Keratinocyte (primary cell): ENCODE data around the gene ID3. TPM values are rescaled to one million over a fixed set of nuclear protein-coding genes. Genes with fewer than 3 reads are reported as not detected.

Experiments used
- DNase-seq: peaks from one replicate; pipeline ENCODE4 v3.0.0-alpha.2; 2011; ENCODE audit warnings: low read depth, missing footprints, low spot score
- FAIRE-seq: peaks from 2 replicates; lab custom pipeline; 2011; peaks lifted over from hg19 to GRCh38; lab: Jason Lieb, UNC
- H2AFZ ChIP-seq: 2 replicates; pipeline ENCODE4 v1.6.0; 2012; ENCODE audit warnings: low read length, control low read depth, inconsistent platforms; ENCODE audit not compliant: control insufficient read depth
- H3K27ac ChIP-seq: 2 replicates; pipeline ENCODE4 v1.5.1; 2011; ENCODE audit warnings: low read length; ENCODE audit not compliant: control insufficient read depth, insufficient read depth
- H3K27me3 ChIP-seq: 3 replicates; pipeline ENCODE4 v1.6.0; 2011; ENCODE audit warnings: low read length; ENCODE audit not compliant: control insufficient read depth, insufficient read depth; ENCODE audit errors: extremely low read depth
- H3K36me3 ChIP-seq, 2 experiments: 2 replicates in 1 of 2; 3 replicates in 1 of 2; pipeline ENCODE4 v1.5.1; 2011; ENCODE audit warnings: low read length in 2 of 2, mild to moderate bottlenecking in 1 of 2; ENCODE audit not compliant: control insufficient read depth in 2 of 2, insufficient read depth in 2 of 2; ENCODE audit errors: extremely low read depth in 1 of 2
- H3K4me1 ChIP-seq: 3 replicates; pipeline ENCODE4 v1.5.1; 2011; ENCODE audit warnings: low read length; ENCODE audit not compliant: control insufficient read depth, insufficient read depth; ENCODE audit errors: extremely low read depth
- H3K4me2 ChIP-seq: 3 replicates; pipeline ENCODE4 v1.6.0; 2011; ENCODE audit warnings: low read depth, low read length; ENCODE audit not compliant: control insufficient read depth, insufficient read depth; ENCODE audit errors: extremely low read depth
- H3K4me3 ChIP-seq, 3 experiments: fragments of 200-600 bp in 1 of 3; sonication (generic) in 1 of 3; 2 replicates in 2 of 3; 3 replicates in 1 of 3; pipeline ENCODE4 v1.5.1; 2011 to 2016; ENCODE audit warnings: low read length in 3 of 3, mild to moderate bottlenecking in 3 of 3, control low read depth in 2 of 3, inconsistent platforms in 1 of 3, low read depth in 1 of 3, mixed read lengths in 1 of 3, mixed run types in 1 of 3, moderate library complexity in 1 of 3; ENCODE audit not compliant: control insufficient read depth in 2 of 3, insufficient read depth in 2 of 3; ENCODE audit errors: extremely low read depth in 1 of 3
- H3K79me2 ChIP-seq: 2 replicates; pipeline ENCODE4 v1.6.0; 2012; ENCODE audit warnings: low read length; ENCODE audit not compliant: control insufficient read depth, insufficient read depth
- H3K9ac ChIP-seq: 3 replicates; pipeline ENCODE4 v1.6.0; 2011; ENCODE audit warnings: low read length; ENCODE audit not compliant: control insufficient read depth, insufficient read depth; ENCODE audit errors: extremely low read depth
- H3K9me1 ChIP-seq: 3 replicates; pipeline ENCODE4 v1.6.0; 2011; ENCODE audit warnings: low read length; ENCODE audit not compliant: control insufficient read depth, insufficient read depth; ENCODE audit errors: extremely low read depth
- H3K9me3 ChIP-seq: 2 replicates; pipeline ENCODE4 v1.5.1; 2012; ENCODE audit warnings: low read depth, low read length; ENCODE audit not compliant: control insufficient read depth
- H4K20me1 ChIP-seq: 3 replicates; pipeline ENCODE4 v1.6.0; 2011; ENCODE audit warnings: low read length; ENCODE audit not compliant: control insufficient read depth, insufficient read depth; ENCODE audit errors: extremely low read depth
- CTCF ChIP-seq, 3 experiments: IDR thresholded peaks in 1 of 3; conservative IDR thresholded peaks in 1 of 3; optimal IDR thresholded peaks in 1 of 3; 2 replicates in 2 of 3; 3 replicates in 1 of 3; pipeline versions ENCODE3 to v1.5.1; 2011; ENCODE audit warnings: low read length in 3 of 3, mild to moderate bottlenecking in 3 of 3, moderate library complexity in 2 of 3, control low read depth in 1 of 3, inconsistent platforms in 1 of 3; ENCODE audit not compliant: insufficient read depth in 2 of 3; ENCODE audit errors: extremely low read depth in 1 of 3
- EZH2 ChIP-seq: IDR thresholded peaks from one replicate; pipeline ENCODE4 v1.6.1; 2012; ENCODE audit warnings: inconsistent platforms, mild to moderate bottlenecking, low read length, moderate library complexity
- dilution Hi-C: fragments of 300-500 bp; cut with MboI; formaldehyde crosslinking; loops from one replicate; pipeline ENCODE4 v1.7.0; 2020; ENCODE audit warnings: low sequenced_read_pairs; ENCODE audit not compliant: extremely low pct_ligation_motif_present
- polyA plus RNA-seq, 5 experiments: library from polyadenylated mRNA; depleted of rRNA in 3 of 5; stranded (reverse) in 3 of 5; stranded (forward) in 1 of 5; unstranded in 1 of 5; fragments of >200 nt; gene quantifications; 1 replicate in 1 of 5; 2 replicates in 3 of 5; 3 replicates in 1 of 5; pipeline versions ENCODE4 v1.2.1 to v1.2.3, GENCODE V29; 2011 to 2012; ENCODE audit warnings: missing spikeins in 2 of 5, low read depth in 1 of 5, low replicate concordance in 1 of 5

The ID3 gene
- polyA plus RNA-seq, 1 donor (not counting 4 experiments of a cell fraction or from before 2014, with no cell fraction given) = 38.0 TPM

GRCh38 chr1:23565776-23566175 lies 6.5 kb upstream of the ID3 start:
- no peak for TF ChIP-seq EZH2
- no peak for TF ChIP-seq CTCF (optimal IDR thresholded peaks at IDR 0.05 in 1 of 3, IDR thresholded peaks at IDR 0.05 in 1 of 3, conservative IDR thresholded peaks at IDR 0.05 in 1 of 3; ENCODE audit: extremely low read depth in 1 of 3, insufficient read depth in 2 of 3, low read length in 3 of 3)
- Histone ChIP-seq H3K9me1 (no peaks in the 10 kb centered on the region), H3K9me3 (no peaks in the 10 kb centered on the region), H3K27ac (no peak overlapping the region), H3K4me3 (no peak overlapping the region), H3K4me2 (no peak overlapping the region), H3K9ac (no peak overlapping the region), H4K20me1 (no peaks in the 10 kb centered on the region), H3K36me3 (no peaks in the 10 kb centered on the region), H2AFZ (no peak overlapping the region), H3K4me1 (peaks cover 9% of the 10 kb centered on the region), H3K79me2 (no peaks in the 10 kb centered on the region), H3K27me3 (peaks cover 13% of the 10 kb centered on the region)
- FAIRE-seq (no peak), DNase-seq (no peak)
- dilution Hi-C loops = no loop called here

GRCh38 chr1:23564529-23565122 lies 5.3 kb upstream of the ID3 start:
- no peak overlapping the region for H3K9ac ChIP-seq
- H3K4me1 ChIP-seq = peaks cover 13% of the 10 kb centered on the region
- no peak overlapping the region for H3K4me3 ChIP-seq
- H3K9me3 ChIP-seq = no peaks in the 10 kb centered on the region
- H3K4me2 ChIP-seq = no peak overlapping the region
- TF ChIP-seq EZH2 (no peak), CTCF (optimal IDR thresholded peaks at IDR 0.05 in 1 of 3, IDR thresholded peaks at IDR 0.05 in 1 of 3, conservative IDR thresholded peaks at IDR 0.05 in 1 of 3; ENCODE audit: extremely low read depth in 1 of 3, insufficient read depth in 2 of 3, low read length in 3 of 3) (no peak)
- FAIRE-seq (no peak), DNase-seq (no peak)
- no peaks in the 10 kb centered on the region for H3K36me3 ChIP-seq
- H3K9me1 ChIP-seq = no peaks in the 10 kb centered on the region
- no peaks in the 10 kb centered on the region for H3K79me2 ChIP-seq
- dilution Hi-C loops = no loop called here
- peak overlapping the region; percentile 32 for H2AFZ ChIP-seq
- H4K20me1 ChIP-seq = no peaks in the 10 kb centered on the region
- no peak overlapping the region for H3K27ac ChIP-seq
- H3K27me3 ChIP-seq = peaks cover 13% of the 10 kb centered on the region
